Tibial nerve (tissue), 4 donors: ENCODE results near the gene SPATA46.

Experiments
- CTCF ChIP-seq, 5 experiments: fragments of 200-600 bp in 3 of 5; fragments of 450-650 bp in 2 of 5; sonication (generic) in 3 of 5; IDR thresholded peaks; one replicate each; pipeline ENCODE4 v1.5.1; 2016 to 2019; ENCODE audit warnings: antibody characterized with exemption in 5 of 5, mild to moderate bottlenecking in 3 of 5, moderate library complexity in 2 of 5
- EP300 ChIP-seq, 2 donors: sonication (generic); formaldehyde crosslinking; IDR thresholded peaks; one replicate each; pipeline ENCODE4 v1.6.1; 2017; ENCODE audit warnings: antibody characterized with exemption in 2 of 2, mild to moderate bottlenecking in 1 of 2
- POLR2A ChIP-seq, 2 donors: fragments of 450-650 bp; IDR thresholded peaks; one replicate each; pipeline ENCODE4 v1.6.1; 2017; ENCODE audit warnings: antibody characterized with exemption in 2 of 2, mild to moderate bottlenecking in 2 of 2, moderate library complexity in 2 of 2

GRCh38 chr1:162366149-162366548, 10.5 kb downstream of the SPATA46 start:
- no peak for TF ChIP-seq CTCF (IDR thresholded peaks at IDR 0.05)
- no peak for TF ChIP-seq POLR2A (IDR thresholded peaks at IDR 0.05)
- no peak for TF ChIP-seq EP300 (IDR thresholded peaks at IDR 0.05)
